GM19397 (cell line): ENCODE results near the gene IQCM.

Experiments
- ATAC-seq: cut with Tn5 transposase; IDR thresholded peaks from one replicate; pipeline ENCODE4 v1.9.1; 2021; ENCODE audit warnings: mild to moderate bottlenecking, moderate library complexity; ENCODE audit not compliant: unreplicated experiment

Gene IQCM

GRCh38 chr4:149322203-149322602 lies 493.4 kb downstream of the IQCM start:
- no peak for ATAC-seq

- ATAC-seq: no peak
Observed at GRCh38 chr4:149321438-149321837, 494.2 kb downstream of the IQCM start.

GRCh38 chr4:149311076-149311475 lies 504.6 kb downstream of the IQCM start:
- no peak for ATAC-seq

GRCh38 chr4:149306537-149306936 lies 509.1 kb downstream of the IQCM start:
- no peak for ATAC-seq
